Measurements from ENCODE around the gene TNC.

DNA sequence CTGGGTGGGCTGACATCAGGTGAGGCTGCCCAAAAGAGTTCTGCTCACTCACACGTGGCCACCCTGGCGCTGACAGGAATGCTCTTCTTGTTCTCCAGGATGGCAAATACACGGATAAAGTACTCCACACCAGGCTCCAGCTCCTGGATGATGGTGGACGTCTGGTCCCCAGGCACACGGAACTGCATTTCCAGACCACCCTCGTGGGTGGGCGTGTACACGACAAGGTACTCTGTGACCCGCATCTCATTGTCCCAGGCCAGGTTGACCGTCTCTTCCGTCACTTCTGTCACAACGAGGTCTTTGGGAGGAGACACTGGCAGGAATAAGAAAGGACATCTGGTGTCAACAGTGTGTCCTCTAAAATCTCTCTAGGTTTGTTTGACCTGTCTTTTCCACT is 33.8 kb downstream of the TNC start:
- TF ChIP-seq, protein P1, sequence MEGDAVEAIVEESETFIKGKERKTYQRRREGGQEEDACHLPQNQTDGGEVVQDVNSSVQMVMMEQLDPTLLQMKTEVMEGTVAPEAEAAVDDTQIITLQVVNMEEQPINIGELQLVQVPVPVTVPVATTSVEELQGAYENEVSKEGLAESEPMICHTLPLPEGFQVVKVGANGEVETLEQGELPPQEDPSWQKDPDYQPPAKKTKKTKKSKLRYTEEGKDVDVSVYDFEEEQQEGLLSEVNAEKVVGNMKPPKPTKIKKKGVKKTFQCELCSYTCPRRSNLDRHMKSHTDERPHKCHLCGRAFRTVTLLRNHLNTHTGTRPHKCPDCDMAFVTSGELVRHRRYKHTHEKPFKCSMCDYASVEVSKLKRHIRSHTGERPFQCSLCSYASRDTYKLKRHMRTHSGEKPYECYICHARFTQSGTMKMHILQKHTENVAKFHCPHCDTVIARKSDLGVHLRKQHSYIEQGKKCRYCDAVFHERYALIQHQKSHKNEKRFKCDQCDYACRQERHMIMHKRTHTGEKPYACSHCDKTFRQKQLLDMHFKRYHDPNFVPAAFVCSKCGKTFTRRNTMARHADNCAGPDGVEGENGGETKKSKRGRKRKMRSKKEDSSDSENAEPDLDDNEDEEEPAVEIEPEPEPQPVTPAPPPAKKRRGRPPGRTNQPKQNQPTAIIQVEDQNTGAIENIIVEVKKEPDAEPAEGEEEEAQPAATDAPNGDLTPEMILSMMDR (IDR thresholded peaks at IDR 0.05), result no peak
- TF ChIP-seq POLR2A (IDR thresholded peaks at IDR 0.05), result no peak
